Measurements from ENCODE around the gene MOV10L1.

MOV10L1 gene

GRCh38 chr22:50205781-50206569, 116.2 kb downstream of the MOV10L1 start:
- no peak for DNase-seq (ENCODE audit: low spot score)

GRCh38 chr22:50206599-50206998, 116.8 kb downstream of the MOV10L1 start:
- DNase-seq (ENCODE audit: low spot score): peak; percentile 72

DNA sequence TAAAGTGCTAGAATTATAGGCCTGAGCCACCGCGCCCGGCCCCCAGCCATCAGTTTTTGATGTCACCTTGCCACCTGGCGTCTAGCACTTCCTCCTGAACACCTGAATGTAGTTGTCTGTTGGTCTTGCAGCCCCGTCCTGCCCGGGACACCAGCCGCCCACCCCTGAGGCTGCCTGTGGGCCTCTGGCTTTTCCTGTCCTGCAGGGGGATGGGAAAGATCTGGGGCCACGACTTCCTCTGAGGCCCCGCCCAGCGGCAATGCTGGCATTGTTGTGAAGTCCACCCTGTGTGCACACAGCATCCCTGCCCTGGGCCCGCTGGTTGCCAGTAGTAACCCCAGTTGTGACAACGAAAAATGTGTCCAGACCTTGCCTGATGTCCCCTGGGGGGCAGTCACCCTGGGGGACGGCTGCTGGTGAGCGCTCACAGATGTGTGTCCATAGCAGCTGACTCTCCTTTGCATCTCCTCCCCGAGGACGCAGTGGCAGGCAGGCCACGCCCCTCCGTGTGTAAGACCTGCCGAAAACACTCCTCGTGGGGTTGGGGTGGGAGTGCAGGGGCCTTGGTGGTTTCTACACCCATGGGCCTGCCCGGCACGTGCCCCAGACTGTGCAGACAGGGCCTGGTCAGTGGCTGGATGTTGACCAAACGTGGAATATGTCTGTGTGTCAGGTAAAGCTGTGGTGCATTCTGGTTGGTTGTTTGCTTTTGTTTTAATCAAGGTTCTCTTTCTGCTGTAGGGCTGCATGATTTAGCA, 117.8 kb downstream of the MOV10L1 start:
- DNase-seq (ENCODE audit: low spot score): no peak

DNA sequence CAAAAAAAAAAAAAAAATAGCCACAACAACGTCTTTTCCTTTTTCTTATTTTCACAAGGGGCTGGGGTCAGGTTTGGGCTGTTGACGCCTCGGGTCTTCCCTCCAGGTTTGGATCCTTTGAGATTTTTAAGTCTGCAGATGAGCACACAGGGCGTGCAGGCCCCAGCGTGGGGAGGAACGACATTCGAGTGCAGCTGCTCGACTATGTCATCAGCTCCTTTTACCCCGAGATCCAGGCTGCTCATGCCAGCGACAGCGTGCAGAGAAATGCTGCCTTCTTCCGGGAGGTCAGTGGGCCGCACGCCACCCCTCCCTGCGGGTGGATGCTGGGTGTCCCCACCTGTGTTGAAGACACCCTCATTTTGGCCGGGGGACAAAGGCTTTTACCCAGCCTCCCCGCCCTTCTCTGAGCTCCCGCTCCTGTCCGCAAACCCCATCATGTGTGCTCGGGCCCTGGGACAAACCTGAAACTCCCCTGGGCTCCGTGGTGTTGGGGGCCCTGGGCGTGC, 118.7 kb downstream of the MOV10L1 start:
- no peak for DNase-seq (ENCODE audit: low spot score)

DNA sequence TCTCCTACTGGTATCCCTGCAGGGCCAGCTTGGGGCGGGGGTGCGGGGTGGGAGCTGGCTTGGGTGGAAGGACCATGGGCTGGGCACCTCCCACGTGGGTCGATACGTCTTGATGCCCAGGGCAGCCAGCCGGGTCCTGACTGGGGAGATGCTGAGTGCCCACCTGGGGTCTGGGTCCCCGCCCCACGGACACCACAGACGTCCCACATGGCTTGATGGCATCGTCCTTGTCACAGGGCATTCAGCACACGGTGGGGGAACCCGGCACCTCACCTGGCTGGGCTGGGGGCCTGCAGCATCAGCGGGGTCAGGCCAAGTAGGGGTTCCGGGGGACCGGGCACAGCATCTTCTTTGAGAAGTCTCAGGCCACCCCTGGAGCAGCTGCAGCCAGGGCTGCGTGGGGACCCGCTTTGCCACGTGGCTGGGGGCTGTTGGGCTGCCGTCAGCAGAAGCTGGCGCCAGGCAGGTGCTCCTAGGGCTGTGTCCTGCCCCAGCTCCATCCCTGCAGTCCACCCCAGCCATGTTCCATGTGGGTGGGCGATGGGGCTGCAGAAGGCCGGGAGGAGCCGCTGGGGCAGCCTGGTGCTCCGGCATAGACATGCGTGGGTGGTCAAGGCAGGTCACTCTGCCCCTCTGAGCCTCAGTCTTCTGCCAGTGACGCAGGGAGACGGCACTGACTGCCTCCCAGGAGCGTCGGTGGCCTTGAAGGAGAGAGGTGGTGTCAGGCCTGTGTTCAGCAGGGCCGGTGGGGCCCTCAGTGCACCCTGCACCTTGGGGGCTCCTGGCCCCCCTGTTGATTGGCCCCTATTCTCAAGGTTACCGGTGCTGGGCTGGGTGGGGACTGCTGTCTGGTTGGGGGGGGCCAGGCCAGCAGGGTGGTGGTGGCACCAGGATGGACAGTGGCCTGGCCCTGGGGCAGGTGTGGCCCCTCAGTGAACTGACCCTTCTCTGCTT, 119.4 kb downstream of the MOV10L1 start:
- no peak for DNase-seq (ENCODE audit: low spot score)

DNA sequence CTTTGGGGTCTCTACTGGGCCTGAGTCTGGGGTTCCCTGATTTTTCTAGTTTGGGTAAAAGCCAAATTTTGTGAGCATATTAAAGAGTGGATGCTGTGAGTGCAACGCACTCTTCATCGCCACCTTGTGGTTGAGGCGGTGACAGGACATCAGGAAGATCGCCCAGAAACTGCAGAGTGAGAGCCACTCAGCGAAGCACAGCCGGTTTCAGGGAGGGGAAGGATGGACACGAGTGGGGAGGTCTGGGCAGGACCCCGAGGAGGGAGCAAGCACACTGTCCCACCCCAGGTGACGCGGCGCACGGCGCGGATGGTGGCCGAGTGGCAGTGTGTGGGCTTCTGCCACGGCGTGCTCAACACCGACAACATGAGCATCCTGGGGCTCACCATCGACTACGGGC, 120.1 kb downstream of the MOV10L1 start:
- no peak for DNase-seq (ENCODE audit: low spot score)

GRCh38 chr22:50210378-50211139, 120.8 kb downstream of the MOV10L1 start:
- DNase-seq (ENCODE audit: low spot score): no peak

DNA sequence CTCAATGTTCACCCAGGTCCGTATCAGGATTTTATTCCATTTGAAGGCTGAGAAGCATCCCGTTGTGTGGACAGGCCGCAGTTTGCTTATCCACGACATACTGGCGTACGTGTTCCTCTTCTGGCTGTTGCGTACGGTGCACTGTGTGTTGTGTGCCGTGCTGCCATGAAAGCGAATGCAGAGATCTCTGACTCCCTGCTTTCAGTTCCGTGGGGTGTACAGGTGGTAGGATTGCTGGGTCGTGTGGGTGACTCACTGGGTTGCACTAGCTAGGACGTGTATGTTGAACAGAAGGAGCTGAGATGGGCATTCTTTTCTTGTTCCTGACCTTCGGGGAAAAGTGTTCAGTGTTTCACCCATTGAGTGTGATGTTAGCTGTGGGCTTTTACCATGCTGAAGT, 121.3 kb downstream of the MOV10L1 start:
- no peak for DNase-seq (ENCODE audit: low spot score)

Data from ecto neural progenitor cell (in vitro differentiated cells).